ENCODE data around the gene CHSY1. TPM values are rescaled to one million over a fixed set of nuclear protein-coding genes. Genes with fewer than 3 reads are reported as not detected.
"Not testable (repeated sequence)": the region's sequence is repeated elsewhere in the genome, so short reads cannot be mapped to it uniquely, and the experiment has no call there.

The CHSY1 gene, protein sequence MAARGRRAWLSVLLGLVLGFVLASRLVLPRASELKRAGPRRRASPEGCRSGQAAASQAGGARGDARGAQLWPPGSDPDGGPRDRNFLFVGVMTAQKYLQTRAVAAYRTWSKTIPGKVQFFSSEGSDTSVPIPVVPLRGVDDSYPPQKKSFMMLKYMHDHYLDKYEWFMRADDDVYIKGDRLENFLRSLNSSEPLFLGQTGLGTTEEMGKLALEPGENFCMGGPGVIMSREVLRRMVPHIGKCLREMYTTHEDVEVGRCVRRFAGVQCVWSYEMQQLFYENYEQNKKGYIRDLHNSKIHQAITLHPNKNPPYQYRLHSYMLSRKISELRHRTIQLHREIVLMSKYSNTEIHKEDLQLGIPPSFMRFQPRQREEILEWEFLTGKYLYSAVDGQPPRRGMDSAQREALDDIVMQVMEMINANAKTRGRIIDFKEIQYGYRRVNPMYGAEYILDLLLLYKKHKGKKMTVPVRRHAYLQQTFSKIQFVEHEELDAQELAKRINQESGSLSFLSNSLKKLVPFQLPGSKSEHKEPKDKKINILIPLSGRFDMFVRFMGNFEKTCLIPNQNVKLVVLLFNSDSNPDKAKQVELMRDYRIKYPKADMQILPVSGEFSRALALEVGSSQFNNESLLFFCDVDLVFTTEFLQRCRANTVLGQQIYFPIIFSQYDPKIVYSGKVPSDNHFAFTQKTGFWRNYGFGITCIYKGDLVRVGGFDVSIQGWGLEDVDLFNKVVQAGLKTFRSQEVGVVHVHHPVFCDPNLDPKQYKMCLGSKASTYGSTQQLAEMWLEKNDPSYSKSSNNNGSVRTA
- total RNA-seq: 29.7 TPM

DNA sequence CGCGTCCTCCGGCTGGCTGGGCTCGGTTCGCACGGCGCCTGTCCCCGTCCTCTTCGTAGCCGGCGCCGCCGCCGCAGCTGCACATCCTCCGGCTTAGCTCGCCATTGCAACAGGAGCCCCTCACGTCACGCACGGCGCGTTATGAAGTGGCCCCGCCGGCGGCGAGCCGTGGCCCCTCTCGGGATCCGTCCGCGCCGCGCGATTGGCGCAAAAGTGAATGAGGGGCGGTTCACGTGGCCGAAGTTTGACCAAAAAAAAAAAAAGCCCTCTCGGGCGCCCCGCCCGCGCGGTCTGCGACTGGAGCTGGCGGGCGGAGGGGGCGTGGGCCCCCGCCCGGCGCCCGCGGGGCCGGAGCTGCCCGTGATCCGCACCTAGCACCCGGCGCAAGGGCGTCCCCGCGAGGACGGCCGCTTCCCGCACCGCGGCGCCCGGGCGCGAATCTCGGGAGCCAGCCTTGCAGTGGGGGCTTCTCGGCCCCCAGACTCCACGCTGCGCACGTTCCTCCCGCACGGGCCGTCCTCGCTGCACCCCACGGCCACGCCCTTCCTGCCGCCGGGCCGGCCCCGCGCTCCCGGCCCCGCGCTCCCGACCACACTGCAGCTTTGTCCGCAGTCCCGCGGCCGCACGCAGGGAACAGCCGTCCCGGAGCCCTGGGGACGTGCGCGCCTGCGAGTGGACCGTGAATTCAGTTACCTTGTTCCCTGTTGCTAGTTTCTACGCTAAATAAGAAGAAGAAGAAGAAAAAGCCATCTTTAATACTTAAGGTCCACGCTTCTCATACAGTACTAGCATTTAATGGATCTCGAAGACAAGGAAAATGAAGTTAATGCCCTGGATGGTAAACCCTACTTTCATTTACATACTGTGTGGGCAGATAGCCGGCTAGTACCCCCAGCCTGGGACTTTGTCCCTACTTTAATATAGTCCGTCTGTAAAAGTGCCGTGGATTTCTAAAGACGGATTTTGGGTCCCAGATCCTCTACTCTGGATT is at the start of gene CHSY1:
TSS of gene CHSY1 (minus strand) at position 219 of the 991 bp plus-strand sequence. CDS start 592 bp downstream, outside the sequence.
- Histone ChIP-seq H3K27me3 (ENCODE audit: control insufficient read depth in 3 of 3, insufficient read depth in 3 of 3, low read length in 3 of 3) (no peaks in the 10 kb centered on the region), H3K36me3 (ENCODE audit: control insufficient read depth in 3 of 3, insufficient read depth in 3 of 3, low read length in 3 of 3) (no peaks in the 10 kb centered on the region), H3K27ac (ENCODE audit: low read depth, low read length) (peak within 1 kb of the TSS; percentile 75), H3K9ac (ENCODE audit: low read depth in 1 of 3, low read length in 3 of 3) (peak within 1 kb of the TSS; percentile 79 to 86 (median 83)), H3K9me3 (ENCODE audit: control insufficient read depth in 3 of 3, low read length in 3 of 3) (no peaks in the 10 kb centered on the region), H3K4me3 (ENCODE audit: low read length in 3 of 3) (peak within 1 kb of the TSS; percentile 82 to 90 (median 85)), H3K4me1 (ENCODE audit: control insufficient read depth in 3 of 3, insufficient read depth in 3 of 3, low read length in 3 of 3) (peaks cover 30 to 35% (median 32%) of the 10 kb centered on the region in 3 donors)

GRCh38 chr15:101296418-101297405 is 44.9 kb upstream of the CHSY1 start:
- Histone ChIP-seq H3K27me3 (ENCODE audit: control insufficient read depth in 3 of 3, insufficient read depth in 3 of 3, low read length in 3 of 3) (no peaks in the 10 kb centered on the region), H3K27ac (ENCODE audit: low read depth, low read length) (no peak overlapping the region), H3K9me3 (ENCODE audit: control insufficient read depth in 3 of 3, low read length in 3 of 3) (no peaks in the 10 kb centered on the region), H3K4me1 (ENCODE audit: control insufficient read depth in 3 of 3, insufficient read depth in 3 of 3, low read length in 3 of 3) (peaks cover 23 to 33% (median 24%) of the 10 kb centered on the region in 3 donors), H3K9ac (ENCODE audit: low read depth in 1 of 3, low read length in 3 of 3) (peak overlapping the region in 1 of 3 donors; percentile 88), H3K4me3 (ENCODE audit: low read length in 3 of 3) (peak overlapping the region; percentile 83 to 98 (median 94)), H3K36me3 (ENCODE audit: control insufficient read depth in 3 of 3, insufficient read depth in 3 of 3, low read length in 3 of 3) (peaks cover 0 to 2% (median 0%) of the 10 kb centered on the region in 3 donors)

GRCh38 chr15:101295607-101296161 is 43.8 kb upstream of the CHSY1 start:
- peak overlapping the region; percentile 88 to 96 (median 96) for H3K9ac ChIP-seq (ENCODE audit: low read depth in 1 of 3, low read length in 3 of 3)
- H3K9me3 ChIP-seq (ENCODE audit: control insufficient read depth in 3 of 3, low read length in 3 of 3): no peaks in the 10 kb centered on the region
- peak overlapping the region; percentile 91 for H3K27ac ChIP-seq (ENCODE audit: low read depth, low read length)
- peaks cover 0 to 2% (median 0%) of the 10 kb centered on the region in 3 donors for H3K36me3 ChIP-seq (ENCODE audit: control insufficient read depth in 3 of 3, insufficient read depth in 3 of 3, low read length in 3 of 3)
- H3K4me3 ChIP-seq (ENCODE audit: low read length in 3 of 3): peak overlapping the region; percentile 83 to 98 (median 94)
- H3K27me3 ChIP-seq (ENCODE audit: control insufficient read depth in 3 of 3, insufficient read depth in 3 of 3, low read length in 3 of 3): no peaks in the 10 kb centered on the region
- peaks cover 23 to 33% (median 24%) of the 10 kb centered on the region in 3 donors for H3K4me1 ChIP-seq (ENCODE audit: control insufficient read depth in 3 of 3, insufficient read depth in 3 of 3, low read length in 3 of 3)

DNA sequence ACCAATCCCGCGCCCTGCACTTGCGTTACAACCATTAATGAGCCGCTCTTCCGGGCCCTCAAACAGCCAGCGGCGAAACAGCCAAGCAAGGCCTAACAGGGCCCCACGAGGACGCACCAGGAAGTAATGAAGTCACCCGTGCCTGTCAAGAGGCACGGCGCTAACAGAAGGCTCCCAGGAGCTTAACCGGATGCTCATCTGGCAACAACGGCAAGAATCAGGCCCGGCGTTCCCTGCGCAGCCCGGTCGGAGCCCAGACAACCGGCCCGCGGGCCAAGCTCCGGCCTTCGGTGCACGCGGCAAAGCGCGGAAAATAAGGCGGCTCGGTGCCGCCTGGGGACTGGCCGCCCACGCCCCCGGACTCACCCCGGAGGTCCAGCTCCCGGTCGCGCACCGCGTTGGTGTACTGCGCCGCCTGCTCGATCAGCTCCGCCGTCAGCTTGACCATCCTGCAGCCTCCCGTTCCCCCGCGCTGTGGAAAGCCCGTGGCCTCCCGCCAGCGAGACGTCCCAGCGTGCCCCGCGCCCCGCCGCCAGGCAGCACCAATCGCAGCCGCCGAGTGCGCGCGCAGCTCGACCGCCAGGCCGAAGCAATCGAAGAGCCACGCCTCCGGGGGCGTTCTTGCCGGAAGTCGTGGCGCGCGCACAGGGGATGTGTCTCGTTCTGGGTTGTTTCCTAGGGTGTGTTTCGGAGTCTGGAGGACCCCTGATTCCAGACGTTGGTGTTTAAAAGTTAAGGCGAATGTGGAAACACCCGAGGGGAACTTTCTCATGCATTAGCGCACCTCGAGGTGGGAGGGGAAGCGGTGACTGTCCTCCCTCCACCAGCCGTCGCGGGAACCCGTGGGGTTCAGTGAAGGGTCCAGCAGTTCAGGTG is 43.1 kb upstream of the CHSY1 start, which contains the start of gene SNRPA1:
TSS of gene SNRPA1 (minus strand) at position 518 of the 876 bp plus-strand sequence. CDS start at position 448, 70 bp downstream.
- Histone ChIP-seq H3K27ac (ENCODE audit: low read depth, low read length) (peak within 1 kb of the TSS; percentile 91), H3K27me3 (ENCODE audit: control insufficient read depth in 3 of 3, insufficient read depth in 3 of 3, low read length in 3 of 3) (no peaks in the 10 kb centered on the region), H3K4me3 (ENCODE audit: low read length in 3 of 3) (peak within 1 kb of the TSS; percentile 83 to 98 (median 94)), H3K4me1 (ENCODE audit: control insufficient read depth in 3 of 3, insufficient read depth in 3 of 3, low read length in 3 of 3) (peaks cover 20 to 30% (median 24%) of the 10 kb centered on the region in 3 donors), H3K9me3 (ENCODE audit: control insufficient read depth in 3 of 3, low read length in 3 of 3) (no peaks in the 10 kb centered on the region), H3K9ac (ENCODE audit: low read depth in 1 of 3, low read length in 3 of 3) (peak within 1 kb of the TSS; percentile 96), H3K36me3 (ENCODE audit: control insufficient read depth in 3 of 3, insufficient read depth in 3 of 3, low read length in 3 of 3) (peaks cover 0 to 5% (median 5%) of the 10 kb centered on the region in 3 donors)

DNA sequence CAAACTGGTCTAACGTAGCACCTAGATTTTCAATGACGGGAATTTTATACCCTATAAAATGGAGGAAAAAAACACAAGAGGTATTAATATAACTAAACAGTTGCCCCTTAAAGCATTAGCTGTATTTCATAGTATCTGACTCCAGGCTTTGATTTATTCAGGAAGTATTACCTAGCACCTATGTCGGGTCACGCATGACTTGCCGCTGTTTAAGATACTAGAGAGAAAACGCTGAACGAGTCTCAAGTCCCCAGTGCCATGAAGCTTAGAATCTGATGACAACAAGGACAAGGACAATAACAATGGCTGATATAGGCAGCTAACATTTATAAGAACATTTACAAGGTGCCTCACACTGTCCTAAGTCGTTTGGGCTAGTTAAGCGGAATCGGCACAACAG is 41.3 kb upstream of the CHSY1 start:
- Histone ChIP-seq H3K27me3 (ENCODE audit: control insufficient read depth in 3 of 3, insufficient read depth in 3 of 3, low read length in 3 of 3) (no peaks in the 10 kb centered on the region), H3K4me1 (ENCODE audit: control insufficient read depth in 3 of 3, insufficient read depth in 3 of 3, low read length in 3 of 3) (peaks cover 20 to 30% (median 28%) of the 10 kb centered on the region in 3 donors), H3K9me3 (ENCODE audit: control insufficient read depth in 3 of 3, low read length in 3 of 3) (no peaks in the 10 kb centered on the region), H3K27ac (ENCODE audit: low read depth, low read length) (no peak overlapping the region), H3K36me3 (ENCODE audit: control insufficient read depth in 3 of 3, insufficient read depth in 3 of 3, low read length in 3 of 3) (peaks cover 0 to 5% (median 5%) of the 10 kb centered on the region in 3 donors), H3K9ac (ENCODE audit: low read depth in 1 of 3, low read length in 3 of 3) (peak overlapping the region; percentile 12 to 96 (median 66)), H3K4me3 (ENCODE audit: low read length in 3 of 3) (peak overlapping the region; percentile 83 to 98 (median 94))

DNA sequence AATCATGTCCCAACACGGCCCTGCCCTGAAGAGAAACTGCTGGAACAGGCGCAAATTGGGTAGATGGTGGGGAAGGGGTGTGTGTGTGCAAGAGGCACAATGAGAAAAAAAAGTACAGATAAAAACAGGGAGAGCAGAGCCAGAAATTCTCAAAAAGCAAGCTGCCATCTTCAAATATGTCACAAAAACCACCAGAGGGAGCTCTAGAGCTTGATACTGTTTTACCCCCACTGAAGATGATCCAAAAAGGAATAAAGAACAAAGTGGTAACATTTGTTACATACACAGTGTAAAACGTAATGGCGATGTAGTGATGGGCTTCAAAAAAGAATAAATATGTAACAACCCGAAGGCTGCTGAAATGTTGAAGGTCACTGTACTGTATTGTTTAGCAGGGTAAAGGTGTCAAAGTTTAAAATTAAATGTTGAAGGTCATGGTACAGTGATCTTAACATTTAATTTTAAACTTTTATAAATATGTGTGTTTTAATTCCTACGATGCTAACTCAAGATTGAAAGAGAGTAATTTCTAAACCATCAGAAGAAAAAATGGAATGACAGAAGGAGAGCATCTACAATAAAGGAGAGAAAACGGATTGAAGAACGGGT is 37.2 kb upstream of the CHSY1 start:
- Histone ChIP-seq H3K36me3 (ENCODE audit: control insufficient read depth in 3 of 3, insufficient read depth in 3 of 3, low read length in 3 of 3) (peaks cover 24 to 32% (median 31%) of the 10 kb centered on the region in 3 donors), H3K4me3 (ENCODE audit: low read length in 3 of 3) (no peak overlapping the region), H3K27me3 (ENCODE audit: control insufficient read depth in 3 of 3, insufficient read depth in 3 of 3, low read length in 3 of 3) (no peaks in the 10 kb centered on the region), H3K9me3 (ENCODE audit: control insufficient read depth in 3 of 3, low read length in 3 of 3) (no peaks in the 10 kb centered on the region), H3K4me1 (ENCODE audit: control insufficient read depth in 3 of 3, insufficient read depth in 3 of 3, low read length in 3 of 3) (peaks cover 13 to 19% (median 17%) of the 10 kb centered on the region in 3 donors), H3K9ac (ENCODE audit: low read depth in 1 of 3, low read length in 3 of 3) (no peak overlapping the region), H3K27ac (ENCODE audit: low read depth, low read length) (no peak overlapping the region)

DNA sequence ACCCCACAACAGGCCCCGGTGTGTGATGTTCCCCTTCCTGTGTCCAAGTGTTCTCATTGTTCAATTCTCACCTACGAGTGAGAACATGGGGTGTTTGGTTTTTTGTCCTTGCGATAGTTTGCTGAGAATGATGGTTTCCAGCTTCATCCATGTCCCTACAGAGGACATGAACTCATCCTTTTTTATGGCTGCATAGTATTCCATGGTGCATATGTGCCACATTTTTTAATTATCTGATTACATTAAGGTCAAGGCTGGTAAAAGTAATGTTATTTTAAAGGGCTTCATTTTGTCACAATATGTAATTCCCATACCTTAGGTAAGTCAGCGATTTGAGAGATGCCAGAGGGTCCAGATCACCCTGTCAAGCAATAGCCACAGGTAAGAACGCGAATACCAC is 35.5 kb upstream of the CHSY1 start:
- H3K36me3 ChIP-seq (ENCODE audit: control insufficient read depth in 3 of 3, insufficient read depth in 3 of 3, low read length in 3 of 3): peaks cover 36 to 45% (median 43%) of the 10 kb centered on the region in 3 donors
- not testable (repeated sequence) for H3K27ac ChIP-seq (ENCODE audit: low read depth, low read length); H3K4me3 ChIP-seq (ENCODE audit: low read length in 3 of 3); H3K9me3 ChIP-seq (ENCODE audit: control insufficient read depth in 3 of 3, low read length in 3 of 3); H3K4me1 ChIP-seq (ENCODE audit: control insufficient read depth in 3 of 3, insufficient read depth in 3 of 3, low read length in 3 of 3); H3K27me3 ChIP-seq (ENCODE audit: control insufficient read depth in 3 of 3, insufficient read depth in 3 of 3, low read length in 3 of 3); H3K9ac ChIP-seq (ENCODE audit: low read depth in 1 of 3, low read length in 3 of 3)

Data from skeletal muscle tissue (tissue), 4 donors.